H1 (cell line): ENCODE data around the gene CDKN2A. TPM values are rescaled to one million over a fixed set of nuclear protein-coding genes. Genes with fewer than 3 reads are reported as not detected.
A peak's percentile ranks its signal among the peaks of the same experiment; 100 is the strongest.

ENCODE experiments used
- ATF2 ChIP-seq: IDR thresholded peaks from 2 replicates; pipeline ENCODE4 v1.6.1; 2012; ENCODE audit warnings: low read length, inconsistent platforms
- CHD2 ChIP-seq: IDR thresholded peaks from 2 replicates; pipeline ENCODE4 v1.6.1; 2012; ENCODE audit warnings: low read length, improper control_type of control experiment
- CREB1 ChIP-seq: IDR thresholded peaks from 2 replicates; pipeline ENCODE4 v1.6.1; 2012; ENCODE audit warnings: inconsistent platforms
- CTBP2 ChIP-seq: IDR thresholded peaks from 2 replicates; pipeline ENCODE4 v1.7.0; 2011; ENCODE audit warnings: borderline replicate concordance, mild to moderate bottlenecking, moderate library complexity, mixed read lengths, low read length; ENCODE audit not compliant: insufficient read depth, insufficient read length
- CTCF ChIP-seq, 3 experiments: IDR thresholded peaks; 1 replicate in 2 of 3; 2 replicates in 1 of 3; pipeline versions ENCODE4 v1.5.1 to v1.6.1; 2011; ENCODE audit warnings: low read length in 3 of 3, mild to moderate bottlenecking in 3 of 3, inconsistent platforms in 2 of 3, low read depth in 1 of 3, moderate library complexity in 1 of 3; ENCODE audit not compliant: insufficient read depth in 1 of 3; ENCODE audit errors: control extremely low read depth in 1 of 3
- E2F6 ChIP-seq: IDR thresholded peaks from 2 replicates; pipeline ENCODE4 v1.6.1; 2012; ENCODE audit warnings: inconsistent platforms
- GABPA ChIP-seq: IDR thresholded peaks from 2 replicates; pipeline ENCODE4 v1.6.1; 2011; ENCODE audit warnings: mild to moderate bottlenecking, low read length, moderate library complexity, borderline replicate concordance; ENCODE audit not compliant: insufficient read depth
- HDAC2 ChIP-seq, 2 experiments: fragments of 300-600 bp in 1 of 2; sonication (generic) in 1 of 2; IDR thresholded peaks; 2 replicates each; pipeline ENCODE4 v1.6.1; 2011 to 2012; ENCODE audit warnings: low read depth in 2 of 2, low read length in 2 of 2, mild to moderate bottlenecking in 2 of 2, moderate library complexity in 2 of 2, borderline replicate concordance in 1 of 2, inconsistent platforms in 1 of 2
- JUND ChIP-seq: IDR thresholded peaks from 2 replicates; pipeline ENCODE4 v1.6.1; 2011; ENCODE audit warnings: mild to moderate bottlenecking, improper control_type of control experiment, low read length
- KDM5A ChIP-seq: fragments of 200-600 bp; IDR thresholded peaks from 2 replicates; pipeline ENCODE4 v1.7.1; 2012; ENCODE audit warnings: mild to moderate bottlenecking, low read length, inconsistent platforms, mixed read lengths
- MAX ChIP-seq: IDR thresholded peaks from 2 replicates; pipeline ENCODE4 v1.6.1; 2012; ENCODE audit warnings: inconsistent platforms
- NANOG ChIP-seq: IDR thresholded peaks from 2 replicates; pipeline ENCODE4 v1.6.1; 2011; ENCODE audit warnings: low read length, low read depth, mild to moderate bottlenecking, inconsistent platforms; ENCODE audit not compliant: insufficient read depth, poor library complexity, severe bottlenecking
- POLR2AphosphoS5 ChIP-seq: IDR thresholded peaks from 2 replicates; pipeline ENCODE4 v1.6.1; 2011; ENCODE audit warnings: low read depth, low read length
- RBBP5 ChIP-seq: IDR thresholded peaks from 2 replicates; pipeline ENCODE4 v1.7.1; 2012; ENCODE audit warnings: low read depth, mild to moderate bottlenecking, inconsistent platforms, low read length, moderate library complexity, borderline replicate concordance
- SP4 ChIP-seq: IDR thresholded peaks from 2 replicates; pipeline ENCODE4 v1.6.1; 2012; ENCODE audit warnings: low read length, inconsistent platforms
- SUZ12 ChIP-seq: fragments of 200-600 bp; sonication (generic); IDR thresholded peaks from 2 replicates; pipeline ENCODE4 v1.6.1; 2012; ENCODE audit warnings: mild to moderate bottlenecking, inconsistent platforms, low read length, moderate library complexity, mixed read lengths
- USF2 ChIP-seq: IDR thresholded peaks from 2 replicates; pipeline ENCODE4 v1.6.1; 2011; ENCODE audit warnings: low read length, improper control_type of control experiment
- polyA plus RNA-seq, 7 experiments: library from polyadenylated mRNA; depleted of rRNA in 3 of 7; stranded (reverse) in 5 of 7; unstranded in 2 of 7; fragments of >200 nt in 5 of 7; fragments of 200-250 nt in 2 of 7; gene quantifications; 1 replicate in 5 of 7; 2 replicates in 1 of 7; 4 replicates in 1 of 7; pipeline versions ENCODE4 v1.2.1 to v1.2.3, GENCODE V29; 2011 to 2013; ENCODE audit warnings: missing spikeins in 2 of 7, mixed read lengths in 2 of 7
- total RNA-seq: library from RNA; stranded (reverse); fragmentation: NEBNext Ultra II Directional; extraction: Animal tissue kit (Norgen Biotek cat#: 25700); gene quantifications from 2 replicates; pipeline ENCODE4 v1.2.1, GENCODE V29; 2021

CDKN2A gene
- total and polyA plus RNA-seq, 2 of the 8 experiments (the other 6 are each of a cell fraction or from before 2014, with no cell fraction given): 0.51 to 0.73 TPM

GRCh38 chr9:21970800-21971640 lies 23.2 kb downstream of the CDKN2A start (continued):
- TF ChIP-seq JUND (no peak), CHD2 (0 out of 2 replicates have a peak, but pooled peaks have one; percentile 27), SUZ12 (peak; percentile 100), POLR2AphosphoS5 (no peak), MAX (no peak), HDAC2 (IDR thresholded peaks at IDR 0.05; ENCODE audit: borderline replicate concordance in 1 of 2, low read depth in 2 of 2, low read length in 2 of 2) (no peak), E2F6 (no peak), SP4 (no peak), ATF2 (no peak), RBBP5 (no peak), USF2 (no peak), CTBP2 (no peak), GABPA (no peak), KDM5A (no peak), CREB1 (no peak), CTCF (IDR thresholded peaks at IDR 0.05; ENCODE audit: control extremely low read depth in 1 of 3, insufficient read depth in 1 of 3, low read depth in 1 of 3, low read length in 3 of 3) (no peak), NANOG (no peak)
- TF ChIP-seq, all 59 proteins: peak for 4
